GM10248 (cell line): ENCODE data around the gene UTP15.
A peak's percentile ranks its signal among the peaks of the same experiment; 100 is the strongest.

Experiments
- CTCF ChIA-PET: fragments of 300-600 bp; sonication (Branson Sonifier 250); formaldehyde crosslinking; extraction: SDS; loops from one replicate; lab custom pipeline; 2021; ENCODE audit warnings: antibody characterized with exemption; lab: Yijun Ruan, JAX
- POLR2A ChIA-PET: fragments of 350-650 bp; sonication (Branson Sonifier 250); formaldehyde crosslinking; extraction: SDS; loops from one replicate; lab custom pipeline; 2020; ENCODE audit warnings: antibody characterized with exemption; lab: Yijun Ruan, JAX
- DNase-seq: peaks from one replicate; pipeline ENCODE4 v3.0.0; 2012; ENCODE audit errors: extremely low spot score
- CTCF ChIP-seq: IDR thresholded peaks from 2 replicates; pipeline ENCODE4 v1.5.1; 2012; ENCODE audit warnings: mild to moderate bottlenecking, low read depth; ENCODE audit errors: extremely low read depth, missing control alignments, control extremely low read depth

The UTP15 gene

DNA sequence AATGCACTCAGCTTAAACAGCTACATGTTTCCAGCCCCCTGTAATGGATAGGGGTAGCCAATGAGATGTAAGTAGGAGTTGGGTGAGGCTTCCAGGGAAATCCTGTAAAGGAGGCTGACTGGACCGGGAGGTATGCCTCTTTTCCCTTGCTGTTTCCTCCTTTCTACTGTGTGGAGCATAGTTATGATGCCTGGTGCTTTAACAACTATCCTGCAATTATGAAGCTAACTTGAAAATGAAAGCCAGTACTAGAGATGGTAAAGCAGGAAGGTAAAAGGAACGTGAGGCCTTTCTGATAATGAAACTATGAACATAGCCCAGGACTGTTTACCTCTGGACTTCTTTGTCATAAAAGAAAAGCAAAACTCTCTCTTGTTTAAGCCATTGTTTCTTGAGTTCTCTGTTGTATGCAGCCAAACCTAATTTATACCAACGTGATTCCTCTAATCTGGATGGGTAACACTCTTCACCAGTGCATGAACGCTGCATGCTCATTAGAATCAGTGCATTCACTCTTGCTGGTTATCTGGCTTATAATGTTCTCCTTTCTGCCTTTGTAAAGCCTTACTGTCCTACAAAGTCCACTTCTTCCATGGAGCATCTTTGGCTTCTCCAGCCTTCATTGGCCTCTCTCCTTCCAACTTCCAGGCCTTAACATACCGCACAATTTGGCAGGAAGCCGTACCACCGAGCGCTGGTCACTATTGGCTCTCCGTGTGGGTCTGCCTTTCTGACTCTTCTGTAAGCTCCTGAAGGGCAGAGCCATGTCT is 52.2 kb downstream of the UTP15 start:
- CTCF ChIA-PET, result interaction anchor here (1.1 to 4.1 kb wide), 2 partner anchors 21 to 27 kb away, joined by 3 to 14 read pairs; no protein-coding TSS in a partner anchor
- POLR2A ChIA-PET, result no interaction called here
- DNase-seq, result peak; percentile 21
- TF ChIP-seq CTCF, result no peak

DNA sequence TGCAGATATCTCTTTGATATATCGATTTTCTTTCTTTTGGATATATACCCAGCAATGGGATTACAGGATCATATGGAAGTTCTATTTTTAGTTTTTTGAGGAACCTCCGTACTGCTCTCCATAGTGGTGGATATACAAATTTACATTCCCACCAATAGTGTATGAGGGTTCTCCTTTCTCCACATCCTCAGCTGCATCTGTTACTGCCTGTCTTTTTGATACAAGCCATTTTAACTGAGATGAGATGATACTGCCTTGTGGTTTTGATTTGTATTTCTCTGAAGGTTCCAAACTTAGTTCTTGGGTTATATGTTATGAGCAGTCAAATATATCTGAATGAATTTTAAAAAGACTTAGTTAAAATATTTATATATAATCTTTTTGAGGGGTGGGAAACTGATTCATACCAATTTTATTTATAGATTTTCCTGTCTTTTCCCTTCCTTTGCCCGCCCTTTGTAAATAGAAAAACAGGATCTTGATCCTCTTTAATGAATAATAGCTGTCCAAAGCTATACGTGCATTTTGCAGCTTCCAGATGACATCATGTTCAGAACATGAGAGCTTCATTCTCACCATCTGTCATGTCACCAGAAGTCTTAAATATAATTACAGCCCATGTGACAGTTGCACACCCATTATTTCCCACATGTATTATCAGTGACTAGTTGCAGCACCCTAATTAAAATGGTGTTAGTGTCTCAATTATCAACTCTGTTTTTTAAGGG is 54.2 kb downstream of the UTP15 start:
- ChIA-PET POLR2A (no interaction called here), CTCF (interaction anchor here (4.1 kb wide), 1 partner anchor 29 kb away, joined by 14 read pairs; no protein-coding TSS in a partner anchor)
- no peak for DNase-seq
- no peak for TF ChIP-seq CTCF

DNA sequence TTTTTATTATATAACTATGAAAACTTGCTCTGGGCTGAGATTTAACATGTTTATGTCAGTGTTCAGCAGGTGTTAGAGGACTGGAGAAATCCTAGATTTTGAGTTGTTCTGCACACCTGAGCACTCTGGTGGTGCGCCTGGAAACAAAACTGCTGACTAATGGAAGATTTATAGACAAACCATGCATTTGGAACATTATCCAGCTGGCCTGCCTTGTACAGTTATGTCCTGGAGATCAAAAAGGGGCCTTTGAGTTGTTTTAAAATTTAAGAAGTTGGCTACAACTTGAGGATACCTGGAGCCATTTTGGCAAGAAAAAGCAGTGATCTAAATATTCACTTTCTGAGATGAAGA is 54.8 kb downstream of the UTP15 start:
- DNase-seq, result no peak
- POLR2A ChIA-PET, result no interaction called here
- CTCF ChIA-PET, result no interaction called here
- no peak for TF ChIP-seq CTCF

GRCh38 chr5:73623060-73623459 is 57.5 kb downstream of the UTP15 start:
- POLR2A ChIA-PET, result no interaction called here
- CTCF ChIA-PET, result interaction anchor here (1.7 kb wide), 1 partner anchor 69 kb away, joined by 5 read pairs; no protein-coding TSS in a partner anchor
- no peak for DNase-seq
- TF ChIP-seq CTCF, result no peak

- ChIA-PET POLR2A (no interaction called here), CTCF (interaction anchor here (1.7 kb wide), 1 partner anchor 68 kb away, joined by 5 read pairs; no protein-coding TSS in a partner anchor)
- no peak for DNase-seq
- TF ChIP-seq CTCF, result no peak
These were observed 58.4 kb downstream of the UTP15 start for GRCh38 chr5:73623901-73624404.

- ChIA-PET CTCF (interaction anchor here (2.1 kb wide), 1 partner anchor 69 kb away, joined by 6 read pairs; no protein-coding TSS in a partner anchor), POLR2A (no interaction called here)
- TF ChIP-seq CTCF, result no peak
- DNase-seq, result no peak
These were observed 59.3 kb downstream of the UTP15 start for GRCh38 chr5:73624888-73625287.
